ENCODE results near the gene WDFY3.

The WDFY3 gene
- 0 to 2.4 (median 0.57) reads per million in 4 experiments for total RNA-seq

GRCh38 chr4:84966382-84967242 lies at the start of gene WDFY3:
Gene WDFY3 (minus strand): TSS chr4:84966690. CDS start chr4:84860591, 106,099 bp downstream.
- no peak for DNase-seq

GRCh38 chr4:85005865-85006377 lies 39.4 kb upstream of the WDFY3 start:
- DNase-seq = no peak

GRCh38 chr4:85000343-85000742 lies 33.9 kb upstream of the WDFY3 start:
- no peak for DNase-seq

DNA sequence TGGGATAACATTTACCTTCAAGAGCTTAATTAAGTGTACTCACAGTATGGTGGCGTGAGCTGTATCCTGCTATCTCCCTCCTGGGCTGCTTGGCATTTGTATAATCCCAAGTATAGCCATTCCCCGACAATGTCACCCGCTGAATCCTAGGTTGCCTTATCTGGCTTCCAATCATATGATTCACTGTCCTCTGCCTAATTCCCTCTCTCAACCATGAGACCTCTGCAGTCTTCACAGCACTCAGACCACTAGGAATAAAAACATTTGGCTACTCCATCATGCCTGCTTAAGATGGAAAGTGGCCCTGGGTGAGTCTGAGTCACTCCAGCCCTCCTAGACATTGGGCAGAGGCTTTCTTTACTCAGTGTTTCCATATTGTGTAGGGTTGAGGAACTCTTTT lies 28.9 kb upstream of the WDFY3 start:
- DNase-seq = no peak

DNA sequence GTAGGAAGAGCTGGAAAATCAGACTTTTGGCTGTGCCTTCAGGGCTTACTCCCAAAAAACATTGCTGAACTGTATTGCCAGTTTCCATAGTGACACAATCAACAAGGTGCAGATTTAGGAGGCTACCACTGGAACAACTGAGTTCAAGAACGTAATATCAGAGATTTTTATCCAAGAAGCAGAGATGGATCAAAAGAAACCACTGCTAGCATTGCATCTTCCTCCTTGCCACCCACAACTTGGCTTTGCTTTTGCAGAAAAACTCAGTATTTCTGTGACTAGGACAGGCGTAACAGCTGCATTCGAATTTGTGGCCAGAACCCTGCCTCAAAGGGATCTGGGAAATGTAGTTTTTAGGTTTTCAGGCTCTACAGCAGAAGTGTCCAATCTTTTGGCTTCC lies 27.8 kb upstream of the WDFY3 start:
- DNase-seq = no peak

GRCh38 chr4:84985952-84986351 lies 19.5 kb upstream of the WDFY3 start:
- DNase-seq = no peak

GRCh38 chr4:84977396-84977795 lies 10.9 kb upstream of the WDFY3 start:
- DNase-seq = no peak

DNA sequence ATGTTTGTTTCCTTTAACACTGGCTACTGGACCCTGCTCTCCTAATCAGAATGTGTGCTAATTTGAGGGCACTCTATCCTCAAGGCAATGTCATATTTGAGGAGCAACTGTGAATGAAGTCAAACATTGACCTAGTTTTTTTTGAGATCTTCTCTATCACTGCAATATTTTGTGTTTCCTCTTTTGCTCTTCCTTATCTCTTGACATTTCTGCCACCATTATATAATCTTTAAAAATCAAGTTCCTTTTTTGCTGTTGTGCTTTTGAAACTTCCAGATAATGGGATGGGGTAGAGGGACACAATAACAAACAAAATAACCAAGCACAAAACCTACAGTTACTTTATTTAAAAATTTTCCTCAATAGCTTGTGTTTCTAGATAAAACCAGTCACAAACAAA lies 7.4 kb upstream of the WDFY3 start:
- no peak for DNase-seq

GRCh38 chr4:84971319-84971932 lies 4.9 kb upstream of the WDFY3 start:
- DNase-seq = no peak

DNA sequence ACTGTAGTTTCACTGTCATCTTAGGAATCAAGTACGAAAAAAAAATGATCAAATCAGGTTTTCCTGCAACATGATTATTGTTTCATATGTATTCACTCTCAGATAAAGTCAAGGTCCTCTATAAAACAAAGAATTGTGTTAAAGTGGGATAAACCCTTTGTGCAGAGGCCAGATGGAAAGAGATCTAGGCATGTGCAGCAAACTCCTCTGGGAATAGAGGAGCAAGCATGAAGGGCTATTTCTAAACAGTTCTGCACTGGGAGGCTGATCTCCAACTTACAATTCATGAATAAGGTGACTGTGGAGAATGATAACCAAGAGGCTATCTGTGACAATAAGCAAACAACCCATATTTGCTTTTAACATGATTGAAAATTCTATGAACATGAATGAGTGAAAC lies 2.4 kb upstream of the WDFY3 start:
- DNase-seq = no peak

GRCh38 chr4:84967243-84967690 lies 777 bp upstream of the WDFY3 start:
- DNase-seq = no peak

GRCh38 chr4:84965553-84966381 lies 723 bp downstream of the WDFY3 start:
- no peak for DNase-seq

DNA sequence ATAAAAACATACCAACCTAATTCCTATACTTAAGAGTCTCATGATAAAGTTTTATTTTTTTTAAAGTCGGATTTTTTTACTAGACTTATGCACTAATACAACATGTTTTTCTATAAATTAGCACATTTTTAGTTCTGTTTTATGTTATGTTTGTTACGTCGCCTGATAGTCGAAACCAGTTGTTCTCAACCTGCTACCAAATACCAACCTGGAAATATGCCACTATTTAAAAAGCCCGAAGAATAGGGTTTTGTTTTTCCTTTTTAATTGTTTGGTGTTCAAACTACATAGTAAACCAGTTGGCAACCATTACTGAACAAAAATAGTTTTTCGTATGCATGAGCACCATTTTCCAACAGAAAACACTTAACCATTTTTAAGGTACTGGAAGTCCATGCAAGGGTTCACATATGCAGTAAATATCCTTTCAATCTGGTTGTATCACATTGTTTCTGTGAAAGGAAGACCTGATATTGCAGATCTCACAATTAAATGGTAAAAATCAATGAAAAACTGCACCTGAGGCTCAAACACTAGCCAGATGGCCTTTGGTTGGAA lies 1.4 kb downstream of the WDFY3 start:
- no peak for DNase-seq

DNA sequence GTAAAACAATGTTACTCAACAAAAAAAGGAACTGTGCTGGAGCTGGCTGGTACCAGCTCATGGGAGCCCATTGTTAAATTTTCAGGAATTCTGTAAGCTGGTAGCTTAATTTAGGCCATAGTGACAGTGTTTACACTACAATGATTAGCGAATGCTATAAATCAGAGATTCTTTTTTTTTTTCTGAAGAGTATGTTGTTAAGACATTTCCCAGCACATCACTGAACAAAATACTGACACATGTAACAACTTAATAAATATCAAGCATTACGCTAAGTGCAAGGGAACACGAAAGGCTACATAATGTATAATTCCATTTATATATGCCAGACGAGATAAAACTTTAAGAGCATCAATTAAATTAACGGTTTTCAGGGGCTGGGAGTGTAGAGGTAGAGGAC lies 4.4 kb downstream of the WDFY3 start:
- DNase-seq = no peak

- no peak for DNase-seq
Observed at GRCh38 chr4:84958434-84958833, 8.1 kb downstream of the WDFY3 start.

- DNase-seq = no peak
Observed at GRCh38 chr4:84957514-84958420, 8.7 kb downstream of the WDFY3 start.

DNA sequence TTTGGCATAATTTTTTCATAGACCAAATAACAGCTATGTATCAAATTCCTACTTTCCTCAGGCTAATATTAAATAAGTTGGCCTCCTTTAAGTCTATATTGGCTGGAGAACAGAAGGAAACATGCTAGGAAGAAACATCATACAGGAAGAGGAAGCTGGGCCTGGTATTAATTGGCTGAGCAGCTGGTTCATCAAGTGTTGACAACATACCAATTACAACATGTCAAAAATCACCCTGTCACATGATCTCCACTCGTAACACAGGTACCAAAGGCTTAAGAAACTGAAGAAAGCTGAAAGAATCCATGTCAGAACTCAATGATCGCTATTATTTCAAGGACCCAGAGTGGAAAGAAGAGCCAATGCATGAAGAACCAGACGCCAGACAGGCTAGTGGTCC lies 10.5 kb downstream of the WDFY3 start:
- DNase-seq = no peak

DNA sequence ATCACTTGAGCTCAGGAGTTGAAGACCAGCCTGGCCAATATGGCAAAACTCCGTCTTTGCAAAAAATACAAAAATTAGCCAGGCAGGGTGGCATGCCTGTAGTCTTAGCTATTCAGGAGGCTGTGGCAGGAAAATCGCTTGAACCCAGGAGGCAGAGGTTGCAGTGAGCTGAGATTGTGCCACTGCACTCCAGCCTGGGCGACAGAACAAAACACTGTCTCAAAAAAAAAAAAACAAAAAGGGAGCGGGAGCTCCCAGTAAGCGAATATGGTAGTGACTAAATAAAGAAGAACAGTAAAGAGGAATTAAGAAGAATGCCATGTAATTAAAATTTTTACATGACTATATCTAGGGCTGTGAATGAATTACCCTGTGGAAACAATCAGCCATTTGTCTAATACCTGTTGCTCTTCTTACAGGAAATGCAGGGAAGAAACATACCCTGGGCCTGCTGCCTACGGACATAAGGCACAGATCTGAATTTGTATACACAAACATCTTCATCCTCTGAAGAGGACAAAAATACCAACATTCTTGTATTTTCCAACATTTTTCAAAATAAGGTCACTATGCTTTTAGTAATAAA lies 11.4 kb downstream of the WDFY3 start:
- no peak for DNase-seq

GRCh38 chr4:84952776-84953175 lies 13.7 kb downstream of the WDFY3 start:
- no peak for DNase-seq

GRCh38 chr4:84952004-84952403 lies 14.5 kb downstream of the WDFY3 start:
- DNase-seq = no peak

DNA sequence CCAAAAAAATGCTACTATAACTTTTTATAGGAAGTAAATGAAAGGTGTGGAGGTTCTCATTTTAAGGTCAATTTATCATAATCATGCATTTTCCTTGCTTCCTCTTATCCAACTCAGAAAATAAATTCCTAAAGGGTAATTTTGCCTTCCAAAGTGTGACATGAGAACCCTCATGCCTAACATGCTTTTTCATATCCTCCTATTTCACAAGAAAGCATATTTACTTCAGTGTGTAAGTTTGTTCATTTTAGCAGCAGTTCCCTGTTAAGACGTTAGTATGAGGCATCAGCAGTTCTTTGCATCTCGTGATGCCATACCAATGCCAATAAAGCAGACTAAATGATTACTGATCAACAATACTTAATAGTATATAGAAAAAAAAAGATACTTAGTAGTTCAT lies 18.4 kb downstream of the WDFY3 start:
- DNase-seq = no peak
